ENCODE results near the gene FZD10.

The FZD10 gene

GRCh38 chr12:130158754-130159059 is 3.6 kb upstream of the FZD10 start:
- ChIA-PET CTCF (no interaction called here), POLR2A (no interaction called here)
- no peak for DNase-seq (ENCODE audit: extremely low spot score)
- no peak for TF ChIP-seq CTCF (IDR thresholded peaks at IDR 0.05; ENCODE audit: control extremely low read depth, extremely low read depth, low read depth, missing control alignments)

- ChIA-PET POLR2A (no interaction called here), CTCF (no interaction called here)
- no peak for DNase-seq (ENCODE audit: extremely low spot score)
- TF ChIP-seq CTCF (IDR thresholded peaks at IDR 0.05; ENCODE audit: control extremely low read depth, extremely low read depth, low read depth, missing control alignments), result no peak
Measured at GRCh38 chr12:130160306-130160705, 2.0 kb upstream of the FZD10 start.

GRCh38 chr12:130160711-130161231 is 1.5 kb upstream of the FZD10 start:
- DNase-seq (ENCODE audit: extremely low spot score), result no peak
- CTCF ChIA-PET, result no interaction called here
- TF ChIP-seq CTCF (IDR thresholded peaks at IDR 0.05; ENCODE audit: control extremely low read depth, extremely low read depth, low read depth, missing control alignments), result no peak
- POLR2A ChIA-PET, result no interaction called here

- ChIA-PET POLR2A (no interaction called here), CTCF (no interaction called here)
- no peak for DNase-seq (ENCODE audit: extremely low spot score)
- no peak for TF ChIP-seq CTCF (IDR thresholded peaks at IDR 0.05; ENCODE audit: control extremely low read depth, extremely low read depth, low read depth, missing control alignments)
Measured at GRCh38 chr12:130161261-130162243, 712 bp upstream of the FZD10 start.

GRCh38 chr12:130162745-130163460 is 639 bp downstream of the FZD10 start:
- no peak for DNase-seq (ENCODE audit: extremely low spot score)
- ChIA-PET CTCF (no interaction called here), POLR2A (no interaction called here)
- TF ChIP-seq CTCF (IDR thresholded peaks at IDR 0.05; ENCODE audit: control extremely low read depth, extremely low read depth, low read depth, missing control alignments), result no peak

- POLR2A ChIA-PET, result no interaction called here
- TF ChIP-seq CTCF (IDR thresholded peaks at IDR 0.05; ENCODE audit: control extremely low read depth, extremely low read depth, low read depth, missing control alignments), result no peak
- CTCF ChIA-PET, result no interaction called here
- DNase-seq (ENCODE audit: extremely low spot score), result no peak
Measured at GRCh38 chr12:130163461-130164215, 1.4 kb downstream of the FZD10 start.

Data from GM10248 (cell line).